ENCODE measurements around the gene WBP1L. TPM values are rescaled to one million over a fixed set of nuclear protein-coding genes. Genes with fewer than 3 reads are reported as not detected.

The WBP1L gene
- total RNA-seq, 4 donors from 2014 or later: 92.8 to 185 (median 154) TPM

DNA sequence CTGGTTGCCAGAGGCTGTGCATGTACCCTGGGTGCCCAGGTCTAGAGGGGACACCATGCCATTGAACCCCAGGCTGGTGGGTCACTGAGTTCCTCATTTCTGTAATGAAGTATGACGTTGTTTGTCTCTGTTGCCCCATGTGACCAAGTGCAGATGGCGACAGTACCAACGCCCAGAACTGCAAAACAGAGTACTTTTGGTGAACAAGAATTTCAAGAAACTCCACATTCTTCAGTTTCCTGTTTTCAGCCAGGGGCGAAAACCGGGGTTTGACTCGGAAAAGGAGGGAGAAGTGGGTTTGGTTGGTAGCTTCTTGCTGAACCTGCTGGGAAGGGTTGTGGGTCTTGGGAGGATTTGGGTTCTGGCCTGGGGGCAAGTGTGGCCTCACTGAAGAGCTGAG, 75.3 kb downstream of the WBP1L start:
- TF ChIP-seq, protein P1, sequence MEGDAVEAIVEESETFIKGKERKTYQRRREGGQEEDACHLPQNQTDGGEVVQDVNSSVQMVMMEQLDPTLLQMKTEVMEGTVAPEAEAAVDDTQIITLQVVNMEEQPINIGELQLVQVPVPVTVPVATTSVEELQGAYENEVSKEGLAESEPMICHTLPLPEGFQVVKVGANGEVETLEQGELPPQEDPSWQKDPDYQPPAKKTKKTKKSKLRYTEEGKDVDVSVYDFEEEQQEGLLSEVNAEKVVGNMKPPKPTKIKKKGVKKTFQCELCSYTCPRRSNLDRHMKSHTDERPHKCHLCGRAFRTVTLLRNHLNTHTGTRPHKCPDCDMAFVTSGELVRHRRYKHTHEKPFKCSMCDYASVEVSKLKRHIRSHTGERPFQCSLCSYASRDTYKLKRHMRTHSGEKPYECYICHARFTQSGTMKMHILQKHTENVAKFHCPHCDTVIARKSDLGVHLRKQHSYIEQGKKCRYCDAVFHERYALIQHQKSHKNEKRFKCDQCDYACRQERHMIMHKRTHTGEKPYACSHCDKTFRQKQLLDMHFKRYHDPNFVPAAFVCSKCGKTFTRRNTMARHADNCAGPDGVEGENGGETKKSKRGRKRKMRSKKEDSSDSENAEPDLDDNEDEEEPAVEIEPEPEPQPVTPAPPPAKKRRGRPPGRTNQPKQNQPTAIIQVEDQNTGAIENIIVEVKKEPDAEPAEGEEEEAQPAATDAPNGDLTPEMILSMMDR (IDR thresholded peaks at IDR 0.05; ENCODE audit: low read depth): no peak

DNA sequence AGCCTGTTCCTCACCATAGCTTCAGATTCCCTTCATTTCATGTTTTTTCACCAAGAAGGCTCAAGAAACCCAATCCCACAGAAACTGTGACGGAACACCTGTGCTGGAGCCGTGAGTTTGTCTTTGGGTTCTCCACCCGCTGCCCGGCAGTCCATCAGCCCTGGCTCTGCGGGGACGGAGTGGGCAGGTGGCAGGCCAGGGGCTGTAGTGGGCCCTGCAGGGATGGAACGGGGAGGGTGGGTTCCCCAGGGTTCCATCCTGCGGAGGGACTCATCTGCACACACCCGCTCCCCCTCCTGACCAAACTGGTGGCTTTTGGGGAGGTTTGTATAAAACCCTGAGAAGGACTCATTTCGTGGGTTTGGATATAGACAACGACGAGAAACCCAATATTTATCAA, 78.5 kb downstream of the WBP1L start:
- TF ChIP-seq, protein P1 (IDR thresholded peaks at IDR 0.05; ENCODE audit: low read depth): no peak

DNA sequence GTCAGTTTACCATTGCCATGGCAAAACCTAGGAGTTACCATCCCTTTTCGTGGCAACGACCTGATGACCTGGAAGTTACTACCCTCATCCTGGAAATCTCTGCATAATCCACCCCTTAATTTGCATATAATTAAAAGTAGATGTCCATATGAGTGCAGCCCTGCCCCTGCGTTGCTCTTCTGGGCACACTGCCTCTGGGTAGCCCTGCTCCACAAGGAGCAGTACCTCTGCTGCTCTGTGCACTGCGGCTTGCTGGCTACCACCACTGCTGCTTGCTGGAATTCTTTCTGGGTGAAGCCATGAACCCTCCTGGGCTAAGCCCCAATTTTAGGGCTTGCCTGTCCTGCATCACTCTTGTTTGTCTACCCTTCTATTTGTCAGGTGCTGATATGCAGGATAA, 80.9 kb downstream of the WBP1L start:
- TF ChIP-seq, protein P1 (IDR thresholded peaks at IDR 0.05; ENCODE audit: low read depth): no peak

DNA sequence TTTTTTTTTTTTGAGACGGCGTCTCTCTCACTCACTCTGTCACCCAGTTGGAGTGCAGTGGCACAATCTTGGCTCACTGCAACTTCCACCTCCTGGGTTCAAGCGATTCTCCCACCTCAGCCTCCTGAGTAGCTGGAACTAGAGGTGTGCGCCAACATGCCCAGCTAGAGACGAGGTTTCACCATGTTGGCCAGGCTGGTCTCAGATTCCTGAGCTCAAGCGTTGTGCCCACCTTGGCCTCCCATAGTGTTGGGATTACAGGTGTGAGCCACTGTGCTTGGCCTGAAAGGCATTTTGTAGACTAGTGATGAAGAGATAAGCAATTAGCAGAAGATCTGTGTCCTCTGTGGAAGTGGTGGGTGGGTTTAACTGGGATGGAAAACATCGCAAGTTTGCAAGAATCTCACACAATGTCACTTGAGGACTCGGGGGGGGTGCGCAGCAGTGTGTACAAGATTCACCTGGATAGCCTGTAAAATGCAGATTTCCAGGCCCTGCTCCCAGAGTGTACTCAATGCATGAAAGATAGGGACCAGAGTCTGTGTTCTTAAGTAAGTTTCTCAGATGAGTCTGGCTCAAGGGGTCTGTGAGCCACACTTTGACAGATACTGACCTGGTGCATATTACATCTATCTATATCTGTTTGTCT, 82.5 kb downstream of the WBP1L start:
- TF ChIP-seq, protein P1 (IDR thresholded peaks at IDR 0.05; ENCODE audit: low read depth): no peak

DNA sequence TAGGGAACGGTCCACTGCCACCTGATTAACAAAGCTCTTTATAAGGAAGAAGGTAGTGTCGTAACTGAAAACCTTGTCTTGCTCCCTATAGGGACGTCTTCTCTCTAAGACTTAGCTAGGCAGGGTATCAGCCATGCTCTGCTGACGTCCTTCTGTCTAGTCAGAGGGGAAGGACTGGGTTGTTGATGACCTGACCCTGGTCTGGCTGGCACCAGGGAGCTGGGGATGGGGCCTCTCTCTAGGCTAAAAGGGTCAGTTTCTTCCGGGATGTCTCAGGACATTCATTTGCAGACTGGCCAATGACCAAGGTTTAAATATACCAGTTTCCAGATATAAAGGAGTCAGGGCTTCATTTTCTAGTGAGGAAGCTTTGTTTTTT, 83.8 kb downstream of the WBP1L start:
- TF ChIP-seq, protein P1 (IDR thresholded peaks at IDR 0.05; ENCODE audit: low read depth): no peak

DNA sequence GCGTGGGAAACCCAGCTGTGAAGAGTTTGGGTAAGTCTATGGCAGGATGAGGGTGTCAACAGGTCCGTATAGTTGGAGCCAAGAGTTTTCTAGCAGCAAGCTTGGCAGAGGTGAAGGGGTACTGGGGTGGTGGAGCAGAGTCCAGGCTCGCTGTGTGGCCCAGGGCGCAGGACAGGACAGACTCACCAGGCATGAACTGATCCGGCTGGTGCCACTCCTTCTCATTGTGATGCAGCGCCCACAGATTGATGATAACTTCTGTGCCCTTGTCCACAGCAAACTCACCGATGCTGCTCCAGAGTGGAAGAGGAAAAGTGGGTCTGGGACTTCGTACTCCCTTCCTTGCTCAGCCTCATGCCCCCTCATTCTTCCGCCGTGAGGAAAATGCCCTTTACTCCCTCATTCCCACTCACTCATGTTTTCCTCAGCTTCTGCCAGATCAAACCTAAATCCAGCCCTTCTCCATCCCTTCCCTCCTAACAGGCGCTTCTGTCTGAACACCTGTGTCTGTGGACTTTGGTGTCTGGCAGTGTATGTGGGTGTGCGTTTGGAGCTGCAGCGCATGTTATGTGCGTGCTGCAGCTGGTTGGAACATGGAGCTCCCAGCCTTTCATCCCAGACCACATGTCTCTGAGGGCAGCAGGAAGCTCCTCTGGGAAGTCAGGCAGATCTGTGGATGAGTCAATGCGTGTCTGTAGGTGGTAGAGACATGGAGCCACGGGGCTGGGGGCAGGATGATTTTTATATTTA, 87.7 kb downstream of the WBP1L start:
- TF ChIP-seq, protein P1 (IDR thresholded peaks at IDR 0.05; ENCODE audit: low read depth): no peak

DNA sequence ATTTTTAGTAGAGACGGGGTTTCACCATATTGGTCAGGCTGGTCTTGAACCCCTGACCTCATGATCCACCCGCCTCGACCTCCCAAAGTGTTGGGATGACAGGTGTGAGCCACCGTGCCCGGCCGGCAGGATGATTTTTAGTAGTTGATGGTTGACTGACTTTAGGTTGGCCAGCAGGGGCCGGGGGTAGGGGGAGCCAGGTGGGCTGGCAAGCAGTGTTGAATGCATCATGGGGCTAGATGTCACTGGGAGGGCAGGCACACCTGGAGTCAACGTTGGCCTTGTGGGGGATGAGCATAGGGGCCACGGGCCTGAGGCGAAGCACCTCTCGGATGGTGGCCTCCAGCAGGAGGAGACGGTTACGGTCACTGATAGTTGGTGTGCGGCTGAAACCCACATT, 88.5 kb downstream of the WBP1L start:
- TF ChIP-seq, protein P1 (IDR thresholded peaks at IDR 0.05; ENCODE audit: low read depth): no peak
